Measurements from ENCODE around the gene TIMM17A.
A peak's percentile ranks its signal among the peaks of the same experiment; 100 is the strongest.
"Not testable (repeated sequence)": the region's sequence is repeated elsewhere in the genome, so short reads cannot be mapped to it uniquely, and the experiment has no call there.

Gene TIMM17A

GRCh38 chr1:201939574-201939973 is 15.7 kb upstream of the TIMM17A start:
- no peaks in the 10 kb centered on the region for H3K9me3 ChIP-seq (ENCODE audit: control insufficient read depth in 2 of 2, low read length in 2 of 2)
- no peaks in the 10 kb centered on the region for H3K4me1 ChIP-seq (ENCODE audit: control insufficient read depth in 2 of 2, insufficient read depth in 2 of 2, low read length in 2 of 2)
- H3K27me3 ChIP-seq (ENCODE audit: control insufficient read depth in 2 of 2, insufficient read depth in 2 of 2, low read length in 2 of 2) = peaks cover under 1 to 5% of the 10 kb centered on the region in 2 donors
- H3K36me3 ChIP-seq (ENCODE audit: control insufficient read depth in 2 of 2, insufficient read depth in 2 of 2, low read length in 2 of 2) = no peaks in the 10 kb centered on the region
- peak overlapping the region in 1 of 2 donors; percentile 17 for H3K9ac ChIP-seq (ENCODE audit: low read depth in 1 of 2, low read length in 2 of 2)
- peak overlapping the region in 1 of 2 donors; percentile 9 for H3K4me3 ChIP-seq (ENCODE audit: low read length in 2 of 2)
- peak overlapping the region; percentile 38 to 68 for H3K27ac ChIP-seq (ENCODE audit: low read depth in 2 of 2, low read length in 2 of 2)

GRCh38 chr1:201940316-201940715 is 15.0 kb upstream of the TIMM17A start:
- H3K27me3 ChIP-seq (ENCODE audit: control insufficient read depth in 2 of 2, insufficient read depth in 2 of 2, low read length in 2 of 2); H3K4me3 ChIP-seq (ENCODE audit: low read length in 2 of 2); H3K9me3 ChIP-seq (ENCODE audit: control insufficient read depth in 2 of 2, low read length in 2 of 2); H3K9ac ChIP-seq (ENCODE audit: low read depth in 1 of 2, low read length in 2 of 2); H3K27ac ChIP-seq (ENCODE audit: low read depth in 2 of 2, low read length in 2 of 2); H3K36me3 ChIP-seq (ENCODE audit: control insufficient read depth in 2 of 2, insufficient read depth in 2 of 2, low read length in 2 of 2); H3K4me1 ChIP-seq (ENCODE audit: control insufficient read depth in 2 of 2, insufficient read depth in 2 of 2, low read length in 2 of 2): not testable (repeated sequence)

GRCh38 chr1:201941420-201942128 is 13.7 kb upstream of the TIMM17A start:
- Histone ChIP-seq H3K9me3 (ENCODE audit: control insufficient read depth in 2 of 2, low read length in 2 of 2) (no peaks in the 10 kb centered on the region), H3K9ac (ENCODE audit: low read depth in 1 of 2, low read length in 2 of 2) (no peak overlapping the region), H3K27ac (ENCODE audit: low read depth in 2 of 2, low read length in 2 of 2) (peak overlapping the region; percentile 43 to 44), H3K4me1 (ENCODE audit: control insufficient read depth in 2 of 2, insufficient read depth in 2 of 2, low read length in 2 of 2) (no peaks in the 10 kb centered on the region), H3K4me3 (ENCODE audit: low read length in 2 of 2) (peak overlapping the region in 1 of 2 donors; percentile 53), H3K27me3 (ENCODE audit: control insufficient read depth in 2 of 2, insufficient read depth in 2 of 2, low read length in 2 of 2) (peaks cover 15 to 17% of the 10 kb centered on the region in 2 donors), H3K36me3 (ENCODE audit: control insufficient read depth in 2 of 2, insufficient read depth in 2 of 2, low read length in 2 of 2) (no peaks in the 10 kb centered on the region)

DNA sequence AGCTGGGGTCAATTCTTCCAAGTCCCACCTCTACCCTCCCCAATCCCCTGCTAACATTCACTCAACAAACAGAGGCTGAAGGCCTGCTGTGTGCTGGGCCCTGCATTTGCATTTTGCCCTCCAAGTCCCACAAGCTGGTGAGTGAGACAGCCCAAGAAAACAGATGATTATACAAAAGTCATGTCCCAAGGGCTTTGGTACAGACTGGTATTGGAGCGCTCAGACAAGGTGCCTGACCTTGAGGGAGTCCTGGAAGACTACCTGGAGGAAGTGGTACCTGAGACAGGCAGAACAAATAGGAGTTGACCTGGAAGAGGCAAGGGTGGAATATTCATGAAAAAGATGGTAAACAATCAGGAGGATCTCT is 13.2 kb upstream of the TIMM17A start:
- H3K9ac ChIP-seq (ENCODE audit: low read depth in 1 of 2, low read length in 2 of 2) = no peak overlapping the region
- no peaks in the 10 kb centered on the region for H3K36me3 ChIP-seq (ENCODE audit: control insufficient read depth in 2 of 2, insufficient read depth in 2 of 2, low read length in 2 of 2)
- peak overlapping the region in 1 of 2 donors; percentile 53 for H3K4me3 ChIP-seq (ENCODE audit: low read length in 2 of 2)
- H3K4me1 ChIP-seq (ENCODE audit: control insufficient read depth in 2 of 2, insufficient read depth in 2 of 2, low read length in 2 of 2) = no peaks in the 10 kb centered on the region
- H3K27me3 ChIP-seq (ENCODE audit: control insufficient read depth in 2 of 2, insufficient read depth in 2 of 2, low read length in 2 of 2) = peaks cover 15 to 21% of the 10 kb centered on the region in 2 donors
- peak overlapping the region; percentile 13 to 44 for H3K27ac ChIP-seq (ENCODE audit: low read depth in 2 of 2, low read length in 2 of 2)
- H3K9me3 ChIP-seq (ENCODE audit: control insufficient read depth in 2 of 2, low read length in 2 of 2) = no peaks in the 10 kb centered on the region

GRCh38 chr1:201944002-201944401 is 11.3 kb upstream of the TIMM17A start:
- Histone ChIP-seq H3K4me3 (ENCODE audit: low read length in 2 of 2) (peak overlapping the region; percentile 62 to 78), H3K27me3 (ENCODE audit: control insufficient read depth in 2 of 2, insufficient read depth in 2 of 2, low read length in 2 of 2) (peaks cover 15 to 30% of the 10 kb centered on the region in 2 donors), H3K36me3 (ENCODE audit: control insufficient read depth in 2 of 2, insufficient read depth in 2 of 2, low read length in 2 of 2) (no peaks in the 10 kb centered on the region), H3K27ac (ENCODE audit: low read depth in 2 of 2, low read length in 2 of 2) (peak overlapping the region; percentile 59), H3K9me3 (ENCODE audit: control insufficient read depth in 2 of 2, low read length in 2 of 2) (no peaks in the 10 kb centered on the region), H3K4me1 (ENCODE audit: control insufficient read depth in 2 of 2, insufficient read depth in 2 of 2, low read length in 2 of 2) (peaks cover 0 to 3% of the 10 kb centered on the region in 2 donors), H3K9ac (ENCODE audit: low read depth in 1 of 2, low read length in 2 of 2) (peak overlapping the region; percentile 68 to 74)

DNA sequence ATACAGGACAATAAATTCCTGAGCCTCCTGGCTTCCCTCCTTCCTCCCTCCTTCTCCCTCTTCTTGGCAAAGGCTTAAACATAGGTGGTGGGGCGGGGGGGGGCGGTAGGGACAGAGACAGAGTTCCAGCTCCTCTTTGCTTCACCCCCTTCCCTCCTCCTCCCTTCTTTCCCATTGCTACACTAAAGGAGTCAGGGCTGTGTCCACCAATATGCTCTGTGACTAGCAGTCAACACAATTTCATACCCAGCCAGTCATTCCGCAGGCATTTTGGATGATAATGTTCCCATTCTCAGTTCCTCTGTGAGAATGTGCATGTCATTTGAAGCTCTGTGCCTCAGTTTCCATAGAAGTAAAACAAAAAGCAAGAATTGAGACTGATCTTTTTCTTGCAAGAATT is 10.7 kb upstream of the TIMM17A start:
- Histone ChIP-seq H3K9ac (ENCODE audit: low read depth in 1 of 2, low read length in 2 of 2) (peak overlapping the region; percentile 74 to 76), H3K27me3 (ENCODE audit: control insufficient read depth in 2 of 2, insufficient read depth in 2 of 2, low read length in 2 of 2) (peaks cover 15 to 30% of the 10 kb centered on the region in 2 donors), H3K27ac (ENCODE audit: low read depth in 2 of 2, low read length in 2 of 2) (peak overlapping the region; percentile 59), H3K9me3 (ENCODE audit: control insufficient read depth in 2 of 2, low read length in 2 of 2) (no peaks in the 10 kb centered on the region), H3K4me1 (ENCODE audit: control insufficient read depth in 2 of 2, insufficient read depth in 2 of 2, low read length in 2 of 2) (peaks cover 0 to 3% of the 10 kb centered on the region in 2 donors), H3K4me3 (ENCODE audit: low read length in 2 of 2) (peak overlapping the region; percentile 62 to 78), H3K36me3 (ENCODE audit: control insufficient read depth in 2 of 2, insufficient read depth in 2 of 2, low read length in 2 of 2) (no peaks in the 10 kb centered on the region)

DNA sequence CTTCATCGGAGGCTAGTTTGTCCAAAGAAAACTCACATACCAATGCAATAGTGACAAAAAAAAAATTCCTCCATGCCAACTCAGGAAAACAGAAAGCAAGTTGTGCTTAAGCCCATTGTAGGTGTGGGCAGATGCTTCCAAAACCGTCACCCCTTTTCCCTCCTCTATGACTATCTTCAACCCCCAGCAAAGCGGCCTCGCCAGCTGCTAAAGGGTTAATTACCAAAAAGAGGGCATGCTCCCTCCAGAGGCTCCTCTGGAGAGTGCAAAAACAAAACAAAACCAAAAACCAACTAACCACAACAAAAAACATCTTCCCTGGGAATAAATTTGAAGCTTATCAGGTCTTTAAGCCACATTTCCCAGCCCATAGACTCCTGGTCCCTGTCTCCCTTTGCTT is 10.1 kb upstream of the TIMM17A start:
- Histone ChIP-seq H3K4me3 (ENCODE audit: low read length in 2 of 2) (peak overlapping the region; percentile 62 to 78), H3K36me3 (ENCODE audit: control insufficient read depth in 2 of 2, insufficient read depth in 2 of 2, low read length in 2 of 2) (no peaks in the 10 kb centered on the region), H3K4me1 (ENCODE audit: control insufficient read depth in 2 of 2, insufficient read depth in 2 of 2, low read length in 2 of 2) (peaks cover 0 to 3% of the 10 kb centered on the region in 2 donors), H3K9me3 (ENCODE audit: control insufficient read depth in 2 of 2, low read length in 2 of 2) (no peaks in the 10 kb centered on the region), H3K27me3 (ENCODE audit: control insufficient read depth in 2 of 2, insufficient read depth in 2 of 2, low read length in 2 of 2) (peaks cover 15 to 30% of the 10 kb centered on the region in 2 donors), H3K9ac (ENCODE audit: low read depth in 1 of 2, low read length in 2 of 2) (peak overlapping the region; percentile 74 to 76), H3K27ac (ENCODE audit: low read depth in 2 of 2, low read length in 2 of 2) (peak overlapping the region; percentile 59 to 82)

DNA sequence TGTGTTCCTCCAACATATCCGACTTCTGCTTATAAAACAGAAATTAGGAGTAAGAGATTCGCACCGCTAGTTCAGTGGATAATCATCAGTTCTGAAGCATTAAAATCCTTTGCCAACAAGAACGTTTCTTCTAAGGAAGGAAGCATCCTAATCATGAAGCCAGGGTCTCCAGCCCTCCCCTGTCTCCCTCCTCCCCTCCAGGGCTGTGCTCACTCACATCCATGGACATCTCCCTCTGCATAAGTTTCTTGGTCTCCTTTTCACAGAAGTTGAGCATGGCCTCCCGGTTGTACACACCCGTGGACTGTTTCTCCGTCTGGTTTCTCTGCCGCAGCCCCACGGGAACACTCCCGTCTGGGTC is 9.5 kb upstream of the TIMM17A start:
- peak overlapping the region; percentile 81 to 82 for H3K27ac ChIP-seq (ENCODE audit: low read depth in 2 of 2, low read length in 2 of 2)
- peaks cover 15 to 30% of the 10 kb centered on the region in 2 donors for H3K27me3 ChIP-seq (ENCODE audit: control insufficient read depth in 2 of 2, insufficient read depth in 2 of 2, low read length in 2 of 2)
- H3K4me1 ChIP-seq (ENCODE audit: control insufficient read depth in 2 of 2, insufficient read depth in 2 of 2, low read length in 2 of 2) = peaks cover 0 to 3% of the 10 kb centered on the region in 2 donors
- peak overlapping the region; percentile 74 to 76 for H3K9ac ChIP-seq (ENCODE audit: low read depth in 1 of 2, low read length in 2 of 2)
- H3K4me3 ChIP-seq (ENCODE audit: low read length in 2 of 2) = peak overlapping the region; percentile 62 to 78
- H3K9me3 ChIP-seq (ENCODE audit: control insufficient read depth in 2 of 2, low read length in 2 of 2) = no peaks in the 10 kb centered on the region
- no peaks in the 10 kb centered on the region for H3K36me3 ChIP-seq (ENCODE audit: control insufficient read depth in 2 of 2, insufficient read depth in 2 of 2, low read length in 2 of 2)

- H3K27ac ChIP-seq (ENCODE audit: low read depth in 2 of 2, low read length in 2 of 2) = peak within 1 kb of the TSS; percentile 81 to 82
- H3K9me3 ChIP-seq (ENCODE audit: control insufficient read depth in 2 of 2, low read length in 2 of 2) = no peaks in the 10 kb centered on the region
- peak within 1 kb of the TSS; percentile 74 to 76 for H3K9ac ChIP-seq (ENCODE audit: low read depth in 1 of 2, low read length in 2 of 2)
- H3K36me3 ChIP-seq (ENCODE audit: control insufficient read depth in 2 of 2, insufficient read depth in 2 of 2, low read length in 2 of 2) = no peaks in the 10 kb centered on the region
- H3K27me3 ChIP-seq (ENCODE audit: control insufficient read depth in 2 of 2, insufficient read depth in 2 of 2, low read length in 2 of 2) = peaks cover 15 to 30% of the 10 kb centered on the region in 2 donors
- peak within 1 kb of the TSS; percentile 62 to 78 for H3K4me3 ChIP-seq (ENCODE audit: low read length in 2 of 2)
- peaks cover 0 to 3% of the 10 kb centered on the region in 2 donors for H3K4me1 ChIP-seq (ENCODE audit: control insufficient read depth in 2 of 2, insufficient read depth in 2 of 2, low read length in 2 of 2)
Measured at GRCh38 chr1:201946224-201946908, 8.9 kb upstream of the TIMM17A start, which contains the start of gene LMOD1. TSS of gene LMOD1 (minus strand) at chr1:201946548. CDS start at chr1:201946340, 208 bp downstream.

DNA sequence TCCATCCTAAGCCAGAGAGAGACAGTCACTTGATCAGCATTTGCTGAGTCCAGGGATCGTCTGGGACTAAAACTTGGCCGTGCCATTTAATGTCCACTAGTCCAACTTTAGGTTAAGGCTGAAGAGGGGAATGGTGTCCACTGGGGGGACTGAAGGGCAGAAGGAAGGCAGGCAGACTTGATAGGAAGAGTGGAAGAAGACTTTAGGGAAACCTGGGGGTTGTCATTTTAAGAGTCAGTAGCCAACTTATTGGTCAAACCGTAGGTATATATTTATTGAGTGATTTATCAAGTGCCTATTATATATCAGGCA is 7.7 kb upstream of the TIMM17A start:
- H3K9me3 ChIP-seq (ENCODE audit: control insufficient read depth in 2 of 2, low read length in 2 of 2) = no peaks in the 10 kb centered on the region
- no peaks in the 10 kb centered on the region for H3K36me3 ChIP-seq (ENCODE audit: control insufficient read depth in 2 of 2, insufficient read depth in 2 of 2, low read length in 2 of 2)
- peaks cover 15 to 30% of the 10 kb centered on the region in 2 donors for H3K27me3 ChIP-seq (ENCODE audit: control insufficient read depth in 2 of 2, insufficient read depth in 2 of 2, low read length in 2 of 2)
- peak overlapping the region in 1 of 2 donors; percentile 74 for H3K9ac ChIP-seq (ENCODE audit: low read depth in 1 of 2, low read length in 2 of 2)
- no peak overlapping the region for H3K4me3 ChIP-seq (ENCODE audit: low read length in 2 of 2)
- peak overlapping the region; percentile 81 to 82 for H3K27ac ChIP-seq (ENCODE audit: low read depth in 2 of 2, low read length in 2 of 2)
- peaks cover 0 to 3% of the 10 kb centered on the region in 2 donors for H3K4me1 ChIP-seq (ENCODE audit: control insufficient read depth in 2 of 2, insufficient read depth in 2 of 2, low read length in 2 of 2)
